D721Med (cell line): ENCODE measurements around the gene MAGEC3.
"Not testable (repeated sequence)": the region's sequence is repeated elsewhere in the genome, so short reads cannot be mapped to it uniquely, and the experiment has no call there.

Experiments used
- DNase-seq: peaks from one replicate; pipeline ENCODE4 v3.0.0; 2011; ENCODE audit warnings: low spot score; ENCODE audit not compliant: insufficient read length
- FAIRE-seq: peaks from 2 replicates; lab custom pipeline; 2011; peaks lifted over from hg19 to GRCh38; lab: Jason Lieb, UNC
- CTCF ChIP-seq: IDR thresholded peaks from 2 replicates; pipeline ENCODE4 v1.5.1; 2012; ENCODE audit warnings: mild to moderate bottlenecking, control low read depth; ENCODE audit not compliant: insufficient read depth; ENCODE audit errors: missing control alignments

The MAGEC3 gene

GRCh38 chrX:141857479-141857878 is 19.4 kb downstream of the MAGEC3 start:
- no peak for FAIRE-seq
- no peak for TF ChIP-seq CTCF
- no peak for DNase-seq

- FAIRE-seq, result no peak
- no peak for DNase-seq
- TF ChIP-seq CTCF, result no peak
Observed at GRCh38 chrX:141879616-141880015, 41.5 kb downstream of the MAGEC3 start.

GRCh38 chrX:141888811-141889210 is 50.7 kb downstream of the MAGEC3 start:
- not testable (repeated sequence) for FAIRE-seq, DNase-seq

- TF ChIP-seq CTCF, result no peak
- DNase-seq, result no peak
- FAIRE-seq, result no peak
Observed at GRCh38 chrX:141894733-141895132, 56.6 kb downstream of the MAGEC3 start.

- DNase-seq (no peak), FAIRE-seq (no peak)
- TF ChIP-seq CTCF, result no peak
Observed at GRCh38 chrX:141897690-141898089, 59.6 kb downstream of the MAGEC3 start.

GRCh38 chrX:141902366-141902765 is 64.2 kb downstream of the MAGEC3 start:
- no peak for FAIRE-seq
- TF ChIP-seq CTCF, result no peak
- DNase-seq, result no peak

GRCh38 chrX:141903400-141904155 is 65.5 kb downstream of the MAGEC3 start, which contains the start of gene MAGEC1:
Gene MAGEC1 (plus strand): TSS chrX:141903894. CDS start chrX:141905073, 1,179 bp downstream.
- DNase-seq (no peak), FAIRE-seq (no peak)
- TF ChIP-seq CTCF, result no peak

- no peak for TF ChIP-seq CTCF
- DNase-seq (no peak), FAIRE-seq (no peak)
Observed at GRCh38 chrX:141904262-141904661, 66.1 kb downstream of the MAGEC3 start.
